NCI-H2107 treated with DMSO at 0.1 percent for 48 hours (cell line): ENCODE results near the gene RXRA.

Experiments
- DNase-seq: peaks from one replicate; lab custom pipeline; 2025; ENCODE audit not compliant: unreplicated experiment; lab: John Stamatoyannopoulos, UW

The RXRA gene

DNA sequence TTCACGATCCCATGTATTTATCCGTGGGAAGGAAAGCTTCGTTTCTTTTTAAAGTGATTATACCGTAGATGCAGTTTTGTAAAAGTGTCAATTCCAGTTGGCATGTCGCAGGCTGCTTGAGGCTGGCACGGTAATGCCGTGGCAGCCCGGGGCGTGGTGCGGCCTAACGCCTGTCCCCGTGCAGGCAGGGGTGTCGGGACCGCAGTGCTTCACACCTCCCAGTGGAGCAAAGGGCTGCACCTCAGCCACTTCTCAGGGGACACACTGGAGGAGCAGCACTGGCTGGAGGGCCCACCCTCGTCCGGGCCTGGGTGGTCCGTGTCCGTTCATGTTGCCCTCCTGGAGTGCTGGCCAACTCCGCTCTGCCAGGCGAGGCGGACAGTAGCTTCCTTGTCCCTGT lies 103.2 kb downstream of the RXRA start:
- DNase-seq, result no peak

GRCh38 chr9:134431095-134431494 lies 104.8 kb downstream of the RXRA start:
- no peak for DNase-seq

GRCh38 chr9:134431626-134432025 lies 105.4 kb downstream of the RXRA start:
- DNase-seq, result no peak

- no peak for DNase-seq
These were observed 106.2 kb downstream of the RXRA start for GRCh38 chr9:134432471-134432870.

GRCh38 chr9:134433101-134433500 lies 106.8 kb downstream of the RXRA start:
- no peak for DNase-seq

DNA sequence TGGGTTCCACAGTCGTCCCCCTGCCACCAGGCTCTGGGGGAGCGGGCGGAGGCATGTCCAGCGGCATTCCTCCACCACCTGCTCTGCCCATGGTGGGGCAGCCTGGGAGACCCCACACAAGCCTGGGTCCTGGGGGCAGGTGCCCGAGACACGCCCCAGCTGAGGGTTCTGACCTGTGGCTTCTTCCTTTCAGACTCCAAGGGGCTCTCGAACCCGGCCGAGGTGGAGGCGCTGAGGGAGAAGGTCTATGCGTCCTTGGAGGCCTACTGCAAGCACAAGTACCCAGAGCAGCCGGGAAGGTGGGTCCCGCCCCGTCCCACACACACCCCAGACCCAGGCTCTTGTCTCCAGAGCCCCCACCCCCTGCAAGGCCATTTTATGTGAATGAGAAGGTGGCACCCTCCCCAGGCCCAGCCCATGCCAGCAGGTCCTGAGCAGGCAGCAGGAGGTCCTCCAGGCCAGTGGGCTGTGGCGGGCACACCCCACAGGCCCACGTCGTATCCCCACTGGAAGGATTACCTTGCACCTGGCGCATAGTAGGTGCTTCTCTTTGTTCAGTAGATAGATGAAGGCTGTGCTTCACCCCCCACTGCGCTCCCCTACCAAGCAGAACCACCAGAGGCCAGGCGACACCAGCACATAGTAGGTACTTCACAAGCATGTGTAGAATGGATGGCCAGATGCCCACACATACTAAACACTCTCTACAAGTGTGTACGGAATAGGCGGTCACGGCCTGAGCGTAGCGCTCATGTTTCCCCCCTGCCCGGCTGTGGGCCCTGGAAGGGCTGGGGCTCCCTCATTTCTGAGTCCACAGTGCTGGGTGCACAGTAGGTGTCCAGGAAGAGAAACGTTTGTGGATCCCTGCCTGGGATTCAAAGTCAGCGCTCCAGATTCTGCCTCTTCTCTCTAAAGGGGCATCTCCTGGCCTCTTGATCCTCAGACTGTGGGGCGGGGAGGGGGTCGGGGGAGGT lies 107.9 kb downstream of the RXRA start:
- no peak for DNase-seq

- DNase-seq, result peak; percentile 66
These were observed 108.7 kb downstream of the RXRA start for GRCh38 chr9:134434894-134435506.

DNA sequence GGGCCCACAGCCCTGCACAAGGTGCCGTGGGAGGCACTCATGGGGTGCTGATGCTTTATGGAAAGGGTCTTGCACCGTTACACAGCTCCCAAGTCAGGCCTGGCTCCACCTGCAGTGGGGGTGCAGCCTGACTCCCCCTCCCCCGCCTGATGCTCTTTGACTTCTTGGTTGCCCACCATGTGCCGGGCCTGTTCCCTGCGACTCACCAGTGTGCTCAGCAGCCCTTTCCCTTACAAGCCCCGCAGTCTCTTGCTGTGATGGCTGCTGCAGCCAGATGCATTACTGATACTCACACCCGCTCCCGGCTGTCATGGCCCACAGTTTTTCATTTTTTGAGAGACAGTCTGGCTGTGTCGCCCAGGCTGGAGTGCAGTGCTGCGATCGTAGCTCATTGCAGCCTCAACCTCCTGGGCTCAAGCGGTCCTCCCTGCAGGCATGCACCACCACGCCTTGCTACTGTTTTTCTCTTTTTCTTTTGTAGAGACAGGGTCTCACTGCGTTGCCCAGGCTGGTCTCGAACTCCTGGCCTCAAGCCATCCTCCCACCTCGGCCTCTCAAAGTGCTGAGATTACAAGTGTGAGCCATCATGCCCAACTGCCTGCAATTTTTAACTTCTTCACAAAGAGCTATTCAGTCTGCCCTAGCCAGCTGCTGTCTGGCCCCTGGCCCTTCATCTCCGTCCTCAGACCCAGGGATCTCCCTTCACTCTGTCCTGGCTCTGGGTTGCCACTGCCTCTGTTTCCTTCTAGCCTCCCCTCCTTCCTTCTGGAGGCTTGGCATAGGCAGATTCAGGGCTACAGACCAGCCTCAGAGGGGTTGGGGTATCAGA lies 109.5 kb downstream of the RXRA start:
- no peak for DNase-seq

GRCh38 chr9:134436379-134436762 lies 110.1 kb downstream of the RXRA start:
- DNase-seq, result no peak

DNA sequence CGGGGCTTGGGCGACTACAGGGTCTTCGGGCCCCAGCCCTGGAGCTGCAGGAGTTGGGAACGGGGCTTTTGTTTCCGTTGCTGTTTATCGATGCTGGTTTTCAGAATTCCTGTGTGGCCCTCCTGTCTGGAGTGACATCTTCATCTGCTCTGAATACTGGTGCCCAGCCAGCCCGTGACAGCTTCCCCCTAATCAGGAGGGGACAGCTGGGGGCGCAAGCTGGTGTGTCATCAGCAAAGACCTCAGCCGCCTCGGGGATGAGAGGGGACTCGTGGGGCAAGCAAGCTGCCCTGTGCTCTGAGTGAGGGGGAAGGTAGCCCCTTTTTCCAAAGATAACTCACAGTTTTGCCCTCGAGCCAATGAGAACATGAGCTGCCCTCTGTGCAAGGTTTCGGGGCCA lies 110.7 kb downstream of the RXRA start:
- no peak for DNase-seq

DNA sequence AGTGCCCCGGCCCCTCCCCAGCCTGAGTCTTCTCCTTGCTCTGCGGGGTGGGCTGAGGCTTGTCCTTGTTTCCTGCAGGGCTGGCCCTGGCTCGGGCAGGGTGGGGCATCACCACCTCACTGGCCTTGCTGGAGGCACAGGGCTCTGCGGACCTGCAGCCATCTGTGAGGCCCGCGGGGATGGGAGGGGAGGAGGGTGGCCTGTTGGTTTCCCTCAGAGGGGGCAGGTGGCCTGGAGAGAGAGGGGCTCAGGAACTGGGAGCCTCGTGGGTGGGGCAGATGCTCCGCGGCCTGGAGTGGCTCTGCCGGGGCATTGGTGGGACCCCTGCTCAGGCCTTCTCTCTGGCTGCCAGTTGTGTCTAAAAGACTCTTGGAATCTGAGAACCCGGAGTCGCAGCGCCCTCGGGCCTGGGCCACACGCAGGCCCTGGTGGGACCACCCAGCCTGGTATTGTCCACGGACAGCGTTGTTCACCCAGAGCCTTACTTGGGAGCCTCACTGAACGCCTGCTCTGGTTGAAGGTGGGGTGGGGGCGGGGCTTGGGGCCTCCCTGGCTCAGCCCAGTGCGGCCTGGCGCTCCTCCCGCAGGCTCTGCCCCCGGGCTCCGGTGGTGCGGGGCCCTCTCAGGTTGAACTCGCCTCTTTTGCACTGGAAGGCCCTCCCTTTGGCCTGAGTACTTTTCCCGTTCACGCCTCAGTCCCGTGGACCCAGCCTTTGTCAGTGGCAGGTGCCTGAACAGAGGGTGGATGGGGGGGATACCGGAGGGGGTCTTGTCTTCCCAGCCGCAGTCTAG lies 111.3 kb downstream of the RXRA start:
- DNase-seq, result no peak

DNA sequence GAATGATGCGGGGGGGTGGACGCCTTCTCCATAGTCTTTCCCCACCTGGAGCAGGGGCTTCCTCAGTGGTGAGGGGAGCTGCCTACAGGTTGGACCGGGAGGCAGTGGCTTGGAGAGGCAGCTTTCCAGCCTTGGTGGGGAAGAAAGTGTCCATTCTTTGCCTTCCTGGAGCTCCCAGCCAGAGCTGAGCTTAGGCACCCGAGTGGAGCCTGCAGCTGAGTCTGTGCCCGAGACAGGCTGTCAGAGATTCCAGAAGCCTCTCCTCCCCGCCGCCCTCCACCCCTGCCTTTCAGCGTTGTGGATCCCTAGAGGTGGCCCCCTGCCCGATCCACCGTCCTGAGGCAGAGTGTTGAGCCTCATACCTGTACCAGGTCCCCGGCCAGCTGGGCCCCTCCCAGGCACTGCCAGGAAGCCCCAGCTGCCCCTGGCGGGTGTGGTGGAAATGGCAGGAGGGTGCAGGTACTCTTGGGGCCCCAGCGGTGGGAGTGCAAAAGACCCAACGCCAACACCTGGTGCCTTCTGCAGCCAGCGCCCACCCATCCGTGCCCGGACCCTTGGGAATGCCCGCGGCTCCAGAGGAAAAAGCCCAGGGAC lies 112.0 kb downstream of the RXRA start:
- no peak for DNase-seq

GRCh38 chr9:134439368-134439784 lies 113.1 kb downstream of the RXRA start:
- DNase-seq, result no peak

DNA sequence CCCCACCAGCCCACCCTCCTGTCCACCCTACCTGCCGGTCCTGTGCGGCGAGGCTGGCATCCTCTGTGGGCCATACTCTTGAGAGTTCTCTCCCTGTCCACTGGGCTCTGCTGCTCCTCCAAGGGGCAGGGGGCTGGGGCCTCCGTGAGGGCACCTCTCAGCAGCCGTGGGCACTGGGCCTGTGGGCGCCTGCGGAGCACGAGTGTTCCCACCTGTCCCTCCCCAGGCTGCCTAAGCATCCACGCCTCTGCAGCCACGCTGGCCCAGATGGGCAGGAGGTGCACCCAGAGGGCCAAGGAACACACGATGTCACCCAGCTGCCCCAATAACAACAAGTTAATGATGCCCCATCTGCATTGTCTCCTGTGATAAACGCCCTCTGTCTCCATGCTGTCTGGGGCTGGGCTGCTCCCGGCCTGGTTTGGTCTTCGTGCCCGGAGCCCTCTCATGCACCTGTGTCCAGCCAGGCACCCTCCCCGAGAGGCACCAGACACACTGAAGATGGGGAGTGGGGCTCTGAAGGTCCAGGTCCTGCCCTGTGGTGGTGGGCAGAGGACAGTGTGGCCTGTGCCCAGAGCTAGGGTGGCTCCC lies 114.5 kb downstream of the RXRA start:
- DNase-seq, result no peak

DNA sequence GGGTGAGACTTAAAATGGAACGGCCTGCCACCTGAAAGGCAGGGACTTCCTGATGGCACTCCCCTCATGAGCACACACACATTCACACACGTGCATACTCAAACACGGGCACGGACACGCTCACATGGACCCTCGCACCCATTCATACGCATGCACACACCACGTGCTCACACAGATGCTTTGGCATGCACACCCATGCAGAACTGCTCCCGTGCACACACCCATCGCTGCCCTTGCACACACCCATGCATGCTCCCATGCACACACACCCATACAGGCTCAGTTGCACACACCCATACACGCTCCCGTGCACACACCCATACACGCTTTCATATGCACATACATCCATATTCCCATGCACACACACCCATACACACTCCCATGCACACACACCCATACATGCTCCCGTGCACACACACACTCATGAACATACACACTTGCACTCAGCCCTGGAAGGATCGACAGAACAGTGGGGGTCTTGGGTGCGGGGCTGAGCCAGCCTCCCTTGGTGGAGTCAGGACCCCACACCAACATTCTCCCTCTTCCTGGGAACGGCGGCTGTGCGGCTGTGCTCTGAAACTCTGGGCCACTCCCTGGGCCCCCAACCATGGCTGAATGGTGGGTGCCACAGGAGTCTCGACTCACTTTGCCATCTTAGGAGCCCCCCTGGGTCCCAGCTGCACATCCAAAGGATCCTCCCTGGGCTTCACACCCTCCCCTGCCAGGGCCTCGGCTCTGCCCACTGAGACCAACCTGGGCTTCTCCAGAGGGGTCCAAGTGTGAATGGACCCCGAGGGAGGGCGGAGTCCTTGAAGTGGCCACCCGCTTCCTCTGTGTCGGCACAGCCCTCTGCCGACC lies 115.2 kb downstream of the RXRA start:
- no peak for DNase-seq

GRCh38 chr9:134442085-134442474 lies 115.8 kb downstream of the RXRA start:
- no peak for DNase-seq

DNA sequence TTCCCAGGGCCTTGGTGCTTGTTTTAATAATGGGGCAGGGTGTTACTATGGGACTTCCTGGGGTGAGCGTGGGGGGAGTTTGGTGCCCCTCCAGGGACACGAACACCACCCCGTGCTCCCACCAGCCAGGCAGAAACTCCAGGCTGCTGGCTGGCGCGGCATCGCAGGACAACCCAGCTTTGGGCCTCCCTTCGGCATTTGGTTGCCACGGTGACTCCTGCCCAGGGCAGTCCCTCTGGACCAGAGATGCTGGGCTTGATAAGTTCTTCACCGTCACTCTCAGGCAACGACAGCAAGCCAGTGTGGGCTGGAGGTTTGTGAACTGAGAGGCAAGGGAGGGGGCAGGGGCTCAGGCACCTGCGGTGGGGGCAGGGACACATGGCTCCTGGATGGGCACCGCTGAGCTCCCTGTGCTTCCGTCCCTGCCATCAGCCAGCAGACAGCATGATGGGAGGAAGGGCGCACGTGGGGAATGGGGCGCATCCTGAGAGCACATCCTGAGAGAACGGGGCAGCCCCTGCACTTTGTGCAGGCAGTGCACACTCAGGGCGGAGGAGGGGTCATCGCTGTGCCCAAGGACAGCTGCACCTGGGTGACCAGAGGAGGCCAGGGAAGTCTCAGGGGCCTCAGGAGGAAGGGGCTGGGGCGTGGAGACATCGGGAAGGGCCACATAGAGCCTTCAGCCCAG lies 116.4 kb downstream of the RXRA start:
- no peak for DNase-seq
